8988T (cell line): Measurements from ENCODE around the gene LRRC1.

ENCODE experiments used
- DNase-seq: peaks from one replicate; pipeline ENCODE4 v3.0.0; 2011

Gene LRRC1

GRCh38 chr6:53896196-53896595, 101.4 kb downstream of the LRRC1 start:
- no peak for DNase-seq

GRCh38 chr6:53898026-53898795, 103.4 kb downstream of the LRRC1 start:
- no peak for DNase-seq

GRCh38 chr6:53899512-53899911, 104.7 kb downstream of the LRRC1 start:
- DNase-seq = no peak

GRCh38 chr6:53903357-53903756, 108.6 kb downstream of the LRRC1 start:
- DNase-seq = no peak

- no peak for DNase-seq
Measured at GRCh38 chr6:53906103-53906502, 111.3 kb downstream of the LRRC1 start.

GRCh38 chr6:53906842-53907241, 112.0 kb downstream of the LRRC1 start:
- no peak for DNase-seq

DNA sequence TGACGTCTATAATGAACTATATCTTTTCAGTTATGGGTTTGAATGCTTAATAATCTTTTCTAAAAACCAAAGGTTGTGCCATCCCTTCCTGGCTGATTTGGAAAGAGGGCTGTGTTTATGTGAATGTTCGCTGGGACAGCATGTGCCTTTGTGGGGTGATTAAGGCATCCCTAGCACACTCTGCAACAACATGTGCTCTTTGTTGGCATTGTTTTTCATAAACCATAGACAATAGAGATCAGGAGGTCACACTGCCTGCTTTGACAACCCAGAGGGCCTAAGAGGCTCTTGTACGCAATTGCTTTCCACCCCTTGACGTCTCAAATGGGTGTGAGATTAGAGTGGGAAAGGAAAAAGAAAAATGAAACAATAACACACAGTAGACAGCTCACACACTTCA, 116.0 kb downstream of the LRRC1 start:
- no peak for DNase-seq

DNA sequence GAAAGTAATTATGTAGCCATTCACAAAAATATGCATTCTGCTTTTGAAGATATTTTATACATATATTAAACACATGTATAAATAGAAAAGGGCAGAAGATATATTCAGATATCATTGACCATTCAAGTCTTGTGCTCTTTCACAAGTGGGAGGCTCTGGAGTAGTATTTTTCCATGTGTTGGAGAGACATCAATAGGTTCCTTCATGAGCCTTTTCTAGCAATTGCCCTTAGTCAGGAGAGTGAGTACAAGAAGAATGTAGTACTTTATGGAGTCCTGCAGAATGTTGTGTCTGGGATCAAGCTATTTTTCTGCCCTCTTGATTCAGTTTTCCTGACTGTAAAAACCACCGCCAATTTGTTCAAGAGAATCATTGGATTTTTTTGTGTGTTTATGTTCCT, 117.9 kb downstream of the LRRC1 start:
- no peak for DNase-seq

- no peak for DNase-seq
Measured at GRCh38 chr6:53913286-53913685, 118.5 kb downstream of the LRRC1 start.

GRCh38 chr6:53915026-53915691, 120.4 kb downstream of the LRRC1 start:
- DNase-seq = no peak

GRCh38 chr6:53916804-53917463, 122.1 kb downstream of the LRRC1 start:
- no peak for DNase-seq

DNA sequence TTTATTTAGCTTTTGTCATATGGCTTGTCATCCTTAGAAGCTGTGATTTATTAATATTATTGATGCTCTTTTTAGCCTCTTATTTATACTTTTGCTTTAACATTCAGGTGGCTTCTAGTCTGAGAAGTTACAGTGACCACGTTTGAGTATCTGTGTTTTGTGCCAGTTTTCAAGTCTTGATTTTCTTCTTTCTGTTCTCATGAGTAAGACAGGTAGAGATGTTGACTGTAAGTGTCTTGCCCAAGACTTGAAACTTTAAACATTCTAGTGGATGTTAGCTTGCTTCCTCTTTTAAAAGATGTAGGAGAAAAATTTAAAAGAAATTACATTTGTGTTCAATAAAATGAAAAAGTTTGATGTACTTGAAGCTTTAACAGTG, 122.6 kb downstream of the LRRC1 start:
- DNase-seq = no peak

DNA sequence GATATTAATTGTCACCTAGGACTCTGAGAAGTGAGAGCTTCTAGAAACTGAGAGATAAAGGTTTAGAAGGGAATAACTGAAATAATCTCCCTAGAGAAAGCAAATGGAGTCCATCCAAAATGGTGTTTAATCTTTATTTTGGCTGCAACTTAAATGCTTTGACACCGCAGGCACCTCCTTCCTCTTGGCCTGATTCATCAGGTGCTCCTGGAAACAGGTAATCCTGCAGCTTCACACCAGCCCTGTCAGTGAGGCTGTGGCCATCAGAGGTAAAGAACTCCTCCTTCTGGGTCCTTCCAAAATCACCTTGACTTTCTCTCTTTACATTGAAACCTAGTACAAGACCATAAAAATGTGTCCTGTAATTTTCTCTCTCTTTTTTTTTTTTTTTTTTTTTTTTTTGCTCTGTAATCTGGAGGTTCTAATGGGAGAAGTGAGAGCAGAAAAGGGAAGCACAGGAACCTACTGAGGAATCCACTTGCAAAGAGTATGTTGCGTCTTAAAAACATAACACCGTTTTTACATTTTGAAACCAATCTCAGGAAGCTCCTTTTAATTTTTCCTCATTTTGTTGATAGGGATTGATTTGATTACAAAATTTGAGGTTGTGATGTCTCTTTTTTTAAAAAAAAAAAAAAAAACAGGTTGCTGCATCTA, 124.2 kb downstream of the LRRC1 start:
- no peak for DNase-seq

DNA sequence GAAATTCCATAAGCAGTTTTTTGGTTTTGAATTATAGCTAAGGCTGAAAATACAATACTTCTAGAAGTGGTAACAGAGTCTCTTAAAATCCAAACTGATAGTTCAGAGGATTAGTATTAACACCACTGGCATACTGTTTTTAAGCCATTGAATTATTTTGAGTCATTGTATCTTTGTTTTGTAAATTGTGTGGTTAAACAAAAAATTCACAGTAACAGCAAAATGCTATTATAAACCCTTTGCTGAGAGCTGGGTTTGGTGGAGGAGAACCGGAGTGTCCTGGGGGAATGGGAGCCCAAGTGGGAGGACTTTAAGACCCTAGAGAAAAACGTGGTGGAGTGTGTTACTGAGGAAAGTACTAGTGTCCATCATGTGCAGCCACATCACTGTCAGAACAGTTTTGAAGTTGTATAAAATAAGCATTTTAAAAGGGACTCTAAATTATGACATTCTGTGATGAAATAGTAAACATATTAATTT, 125.1 kb downstream of the LRRC1 start:
- DNase-seq = no peak

- DNase-seq = no peak
Measured at GRCh38 chr6:53920881-53921280, 126.1 kb downstream of the LRRC1 start.

DNA sequence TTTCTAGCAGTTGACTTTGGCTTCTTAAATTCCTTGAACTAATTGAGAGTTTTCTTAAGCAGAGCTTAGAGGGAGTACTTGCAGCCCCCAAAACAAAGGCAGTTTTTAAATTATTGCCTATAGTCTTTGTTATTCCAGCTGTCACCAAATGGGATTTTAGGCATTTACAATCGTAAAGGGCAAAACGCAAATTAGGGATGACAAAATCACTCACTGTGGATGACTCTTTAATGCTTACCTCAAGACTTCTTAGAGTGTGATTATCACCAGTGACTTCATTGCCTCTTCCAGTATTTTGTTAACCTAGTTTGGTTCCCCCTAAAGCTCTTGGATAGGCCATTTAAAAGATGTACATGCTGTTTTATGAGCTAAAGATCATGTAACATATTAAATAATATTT, 126.8 kb downstream of the LRRC1 start:
- no peak for DNase-seq

DNA sequence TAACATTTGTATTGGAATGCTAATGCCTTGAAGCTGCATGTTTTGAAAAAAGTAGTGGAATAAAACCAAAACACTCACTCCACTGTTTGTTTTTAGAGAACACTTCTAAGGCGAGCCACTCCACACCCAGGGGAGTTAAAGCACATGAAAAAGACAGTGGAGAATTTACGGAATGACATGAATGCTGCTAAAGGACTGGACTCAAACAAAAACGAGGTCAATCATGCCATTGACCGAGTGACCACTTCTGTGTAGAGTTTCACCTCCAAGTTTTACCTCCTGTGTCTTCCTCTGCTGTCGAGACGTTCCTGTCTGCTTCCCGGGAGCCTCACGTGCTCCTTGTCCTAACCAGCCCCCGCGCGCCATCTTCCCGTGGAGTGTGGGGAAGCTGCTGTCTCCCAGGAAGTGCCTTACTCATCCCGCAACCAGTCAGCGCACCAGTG, 127.8 kb downstream of the LRRC1 start:
- DNase-seq = no peak

DNA sequence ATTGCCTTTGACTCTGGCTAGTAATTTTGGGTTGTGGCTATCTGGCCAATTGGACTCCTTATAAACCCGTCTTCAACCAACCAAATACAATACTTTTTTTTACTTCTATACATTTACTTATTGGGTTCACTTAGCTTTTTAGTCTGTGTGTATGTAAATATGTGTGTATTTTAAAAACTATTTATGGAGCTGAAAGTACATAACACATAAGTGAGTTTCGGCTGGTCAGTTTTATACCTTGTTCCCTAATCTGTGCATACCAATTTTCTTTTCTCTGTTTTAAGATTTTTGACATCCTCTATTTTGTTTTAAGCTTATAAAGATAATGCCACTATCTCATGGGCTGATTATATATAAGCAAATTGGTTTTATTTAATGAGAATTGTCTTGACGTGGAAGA, 129.5 kb downstream of the LRRC1 start:
- DNase-seq = no peak

- DNase-seq = no peak
Measured at GRCh38 chr6:53924821-53925422, 130.1 kb downstream of the LRRC1 start.

GRCh38 chr6:53925891-53926290, 131.1 kb downstream of the LRRC1 start:
- no peak for DNase-seq

DNA sequence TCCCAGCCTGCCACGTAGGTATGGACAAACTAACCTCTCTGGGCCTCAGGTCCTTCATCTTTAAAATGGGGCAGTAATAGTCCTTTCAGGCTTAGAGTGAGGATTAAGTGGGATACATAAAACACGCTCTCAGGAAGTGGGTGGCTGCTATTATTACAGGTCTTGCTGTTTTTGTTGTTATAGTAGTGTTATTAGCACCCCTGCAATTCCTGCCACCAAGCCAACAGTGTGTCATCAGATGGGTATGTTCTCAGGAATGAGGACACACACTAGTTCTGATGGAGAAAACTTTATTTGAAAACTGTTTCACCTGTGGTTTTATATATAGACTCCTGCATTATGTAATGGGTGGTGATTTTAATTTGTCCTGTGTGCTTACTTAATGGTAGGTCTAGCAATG, 131.7 kb downstream of the LRRC1 start:
- no peak for DNase-seq

DNA sequence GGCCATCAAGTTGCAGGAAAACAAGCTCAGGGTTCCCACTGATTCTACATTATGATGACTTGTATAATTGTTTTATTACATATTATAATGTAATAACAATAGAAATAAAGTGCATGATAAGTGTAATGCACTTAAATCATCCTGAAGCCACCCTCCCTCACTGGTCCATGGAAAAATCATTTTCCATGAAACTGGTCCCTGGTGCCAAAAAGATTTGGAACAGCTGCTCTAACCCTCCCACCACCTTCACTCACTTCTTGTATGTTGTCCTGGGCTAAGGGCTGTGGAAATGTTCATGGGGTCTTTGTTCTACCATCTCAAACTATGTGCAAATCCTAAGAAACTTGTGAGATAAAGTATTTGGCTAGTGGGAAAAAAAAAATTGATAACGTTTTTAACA, 133.8 kb downstream of the LRRC1 start:
- DNase-seq = no peak
